Superior temporal gyrus (tissue), 1 donor: ENCODE data around the gene ARHGAP26.

Experiments
- DNase-seq: peaks from one replicate; pipeline ENCODE4 v3.0.0-alpha.2; 2016; ENCODE audit errors: extremely low spot score

ARHGAP26 gene

GRCh38 chr5:142811866-142812557 lies 41.8 kb downstream of the ARHGAP26 start:
- DNase-seq, result no peak

GRCh38 chr5:142813220-142813619 lies 43.0 kb downstream of the ARHGAP26 start:
- DNase-seq, result no peak

DNA sequence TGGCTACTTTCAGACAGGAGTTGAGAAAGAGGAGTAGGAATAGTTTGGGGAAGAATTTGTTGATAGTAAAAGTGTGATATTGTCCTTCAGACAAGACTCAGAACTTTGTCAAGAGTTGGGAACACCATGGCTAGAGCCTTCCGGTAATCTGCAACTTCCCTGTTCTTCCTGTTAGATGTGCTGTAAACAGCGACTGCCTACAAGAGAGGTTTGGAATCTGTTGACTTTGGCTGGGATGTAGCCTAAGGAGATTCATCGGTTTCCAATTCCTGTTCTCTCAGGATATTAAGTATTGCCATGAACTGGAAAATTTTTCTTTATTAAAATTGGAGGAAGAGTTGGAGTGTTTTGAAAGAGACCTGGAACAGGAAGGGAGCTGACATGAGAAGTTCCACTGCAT lies 43.9 kb downstream of the ARHGAP26 start:
- DNase-seq, result no peak

DNA sequence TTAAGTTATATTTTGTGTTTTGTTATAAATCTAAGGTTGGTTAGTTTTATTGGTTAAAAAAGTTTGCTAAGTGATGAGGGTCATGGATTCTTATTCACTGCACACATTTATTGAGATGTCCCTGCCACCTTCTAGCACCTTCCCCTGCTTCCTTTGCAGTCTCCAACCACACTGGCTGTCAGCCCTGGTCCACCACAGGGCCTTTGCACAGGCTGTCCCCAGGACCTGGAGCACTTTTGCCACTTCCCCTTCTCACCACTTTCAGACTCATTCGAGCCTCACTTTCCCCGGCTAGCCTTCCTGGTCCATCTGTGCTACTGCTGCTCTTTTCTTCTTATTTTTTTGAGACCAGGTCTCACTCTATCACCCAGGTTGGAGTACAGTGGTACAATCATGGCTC lies 45.3 kb downstream of the ARHGAP26 start:
- DNase-seq, result no peak

- peak; percentile 75 for DNase-seq
Observed at GRCh38 chr5:142816531-142817430, 46.6 kb downstream of the ARHGAP26 start.

DNA sequence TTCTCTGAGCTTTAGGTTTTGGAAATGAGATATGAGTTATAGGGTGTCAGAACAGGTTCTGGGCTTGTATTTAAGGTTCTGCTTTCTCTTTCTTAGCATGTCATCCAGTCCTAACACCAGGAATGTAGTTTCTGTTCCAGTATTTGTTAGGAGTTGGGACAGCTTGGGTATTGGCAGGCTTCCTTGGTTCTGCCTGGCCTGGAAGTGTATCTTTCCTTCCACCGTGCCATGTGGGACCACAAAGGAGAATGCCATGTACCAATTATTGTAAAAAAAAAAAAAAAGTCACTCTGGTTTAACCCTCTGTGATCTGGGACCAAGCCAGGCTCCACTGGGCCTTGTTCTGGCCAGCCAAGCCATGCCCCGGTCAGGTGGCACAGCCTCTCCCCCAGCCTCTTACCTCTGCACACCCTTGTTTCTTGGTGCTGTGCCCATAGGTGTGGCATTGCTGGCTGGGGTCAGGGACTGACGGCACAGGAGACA lies 47.8 kb downstream of the ARHGAP26 start:
- DNase-seq, result no peak

- DNase-seq, result no peak
Observed at GRCh38 chr5:142819292-142819691, 49.1 kb downstream of the ARHGAP26 start.

DNA sequence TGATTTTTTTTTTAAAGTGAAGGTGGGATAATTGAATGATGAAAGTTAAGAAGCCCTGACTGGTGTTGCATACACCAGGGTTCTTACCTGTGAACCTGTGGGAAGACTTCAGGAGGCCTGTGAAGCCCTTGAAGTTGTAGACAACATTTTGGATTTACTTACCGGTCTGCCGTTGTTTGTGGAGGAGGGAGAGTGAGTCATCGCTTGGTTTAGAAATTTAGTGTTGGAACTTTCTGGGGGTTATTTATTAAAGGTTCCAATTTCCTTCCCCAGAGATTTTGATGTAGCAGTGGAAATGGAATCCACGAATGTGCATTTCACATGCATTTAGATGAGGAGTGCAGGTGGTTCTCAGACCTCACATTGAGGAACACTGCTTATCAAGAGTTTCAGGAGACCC lies 49.6 kb downstream of the ARHGAP26 start:
- no peak for DNase-seq

DNA sequence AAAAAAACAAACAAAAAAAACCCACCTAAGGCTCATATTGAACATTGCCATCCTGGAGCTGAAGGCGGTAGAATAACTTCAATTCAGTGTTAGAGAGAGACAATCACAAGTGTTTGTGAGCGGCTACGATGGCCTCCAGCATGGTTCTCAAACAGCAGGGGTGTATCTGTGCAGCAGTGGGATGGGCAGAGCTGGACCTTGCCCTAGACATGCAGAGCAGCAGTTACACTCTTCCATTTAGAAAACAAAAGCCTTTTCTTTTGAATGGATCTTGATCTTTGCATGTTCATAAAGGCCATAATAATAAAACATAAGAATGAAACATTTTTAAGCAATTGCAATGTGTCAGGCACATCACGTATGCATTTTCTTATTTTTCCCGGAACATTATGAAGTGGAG lies 50.3 kb downstream of the ARHGAP26 start:
- DNase-seq, result no peak

DNA sequence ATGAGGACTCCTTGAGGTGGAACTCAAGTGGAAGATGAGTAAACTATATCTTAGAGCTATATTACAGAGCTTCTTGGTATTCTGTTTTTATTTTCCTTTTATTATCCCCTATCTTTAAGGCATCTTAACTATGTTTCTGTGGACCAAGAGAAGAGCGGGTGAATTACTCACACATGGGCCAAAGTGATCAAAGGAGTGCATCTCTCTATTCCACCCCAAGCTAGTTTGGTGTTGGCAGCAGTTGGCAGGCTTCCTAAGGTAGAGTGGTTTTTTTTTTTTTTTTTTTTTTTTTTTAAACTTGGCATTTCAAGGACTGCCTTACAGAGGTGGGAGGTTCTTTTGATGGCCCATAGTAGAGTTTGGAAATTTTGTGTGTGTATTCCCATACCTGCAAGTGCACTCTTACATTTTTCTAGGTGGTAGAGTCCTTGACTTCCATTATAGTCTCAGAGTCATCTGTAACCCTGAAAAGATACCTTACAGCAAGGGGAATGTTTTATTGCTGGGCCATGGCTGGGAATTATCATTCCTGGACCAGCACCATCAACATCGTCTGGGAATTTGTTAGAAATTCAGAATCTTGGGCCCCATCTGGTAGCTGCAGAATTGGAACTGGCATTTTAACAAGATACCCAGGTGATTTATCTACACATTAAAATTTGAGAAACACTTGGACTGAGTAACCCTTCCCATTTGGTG lies 51.0 kb downstream of the ARHGAP26 start:
- DNase-seq, result no peak

DNA sequence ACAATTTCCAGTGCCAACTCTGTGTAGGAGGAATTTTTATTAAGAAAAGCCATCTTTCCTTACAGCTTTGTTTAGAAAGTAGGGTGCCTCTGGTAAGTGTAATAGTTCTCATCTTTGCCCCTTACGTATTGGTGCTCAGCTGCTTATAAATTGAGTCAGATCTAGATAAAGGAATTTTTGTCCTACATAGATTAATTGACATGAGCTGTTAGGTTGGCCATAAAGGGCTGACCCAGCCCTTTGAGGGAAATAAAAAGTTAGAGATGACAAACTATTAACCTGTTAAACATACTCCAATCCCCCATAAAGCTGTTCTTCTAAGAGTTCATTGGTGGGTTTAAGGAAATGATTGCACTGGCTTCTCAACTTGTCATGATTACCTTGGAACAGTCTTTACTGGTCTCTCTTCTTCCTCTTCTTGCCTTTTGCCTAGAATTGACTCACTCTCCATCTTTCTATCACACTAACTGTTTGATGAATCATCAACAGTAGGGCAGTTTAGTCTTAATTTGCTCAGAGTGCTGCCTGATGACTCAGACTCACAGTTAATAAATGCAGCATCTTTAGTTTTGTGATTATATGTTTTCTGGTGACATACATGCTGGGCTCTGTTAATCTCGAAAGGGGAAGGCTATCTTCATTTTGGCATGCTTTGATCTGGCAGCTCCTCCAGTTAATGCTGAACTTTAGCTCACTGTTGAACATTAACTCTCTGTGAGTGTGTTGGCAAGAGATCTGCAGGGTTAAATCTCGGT lies 51.7 kb downstream of the ARHGAP26 start:
- no peak for DNase-seq

DNA sequence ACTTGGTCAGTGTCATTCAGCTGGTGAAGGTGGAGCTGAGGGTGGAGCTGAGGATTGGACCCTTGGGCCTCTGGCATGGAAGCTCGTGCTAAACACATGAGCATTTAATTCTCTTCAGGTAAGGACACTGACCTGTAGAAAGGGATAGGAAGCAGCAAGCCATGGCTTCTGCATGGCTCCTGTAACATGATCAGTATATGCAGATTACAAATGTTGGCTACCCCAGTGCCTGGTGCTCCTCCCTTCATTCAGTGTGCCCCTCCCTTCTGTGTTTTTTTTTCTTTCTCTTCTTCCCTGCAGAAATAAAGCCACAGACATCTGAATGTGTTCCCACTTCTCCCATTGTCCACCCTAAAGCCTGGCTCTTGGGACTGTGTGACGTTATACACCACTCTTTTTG lies 52.9 kb downstream of the ARHGAP26 start:
- no peak for DNase-seq

GRCh38 chr5:142823806-142824205 lies 53.6 kb downstream of the ARHGAP26 start:
- DNase-seq, result no peak

- DNase-seq, result no peak
Observed at GRCh38 chr5:142824391-142824790, 54.2 kb downstream of the ARHGAP26 start.

DNA sequence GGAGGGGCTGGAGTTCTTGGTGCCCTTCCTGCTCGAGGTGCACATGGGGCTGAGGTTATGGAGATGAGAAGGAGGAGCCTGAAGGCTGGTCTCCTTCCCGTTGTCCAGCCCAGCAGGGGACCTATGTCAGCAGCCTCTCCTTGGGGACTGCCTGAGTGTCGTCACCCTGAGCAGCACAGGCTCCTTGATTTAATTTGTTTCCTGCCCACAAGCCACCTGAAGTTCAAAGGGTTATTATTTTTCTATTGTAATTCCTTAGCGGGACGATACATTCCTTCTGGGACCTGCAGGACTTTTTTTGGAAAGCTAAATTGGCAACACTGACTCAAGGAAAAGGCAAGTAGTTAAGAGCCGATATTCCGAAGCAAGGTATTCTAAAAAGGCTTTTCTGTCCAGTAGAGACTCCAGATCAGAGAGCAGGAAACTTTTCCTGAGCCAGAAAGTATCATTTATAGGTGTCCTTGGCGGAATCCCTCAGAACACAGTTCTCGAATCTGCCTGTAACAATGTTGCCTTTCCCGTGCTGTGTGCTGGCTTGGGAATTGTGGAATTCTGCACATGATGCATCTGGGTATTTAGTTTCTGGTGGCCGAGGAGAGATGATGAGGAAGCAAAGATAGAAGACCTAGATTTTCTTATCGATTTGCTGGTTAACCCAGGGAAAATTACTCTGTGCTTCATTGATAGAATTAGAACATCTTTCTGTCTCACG lies 55.4 kb downstream of the ARHGAP26 start:
- no peak for DNase-seq

DNA sequence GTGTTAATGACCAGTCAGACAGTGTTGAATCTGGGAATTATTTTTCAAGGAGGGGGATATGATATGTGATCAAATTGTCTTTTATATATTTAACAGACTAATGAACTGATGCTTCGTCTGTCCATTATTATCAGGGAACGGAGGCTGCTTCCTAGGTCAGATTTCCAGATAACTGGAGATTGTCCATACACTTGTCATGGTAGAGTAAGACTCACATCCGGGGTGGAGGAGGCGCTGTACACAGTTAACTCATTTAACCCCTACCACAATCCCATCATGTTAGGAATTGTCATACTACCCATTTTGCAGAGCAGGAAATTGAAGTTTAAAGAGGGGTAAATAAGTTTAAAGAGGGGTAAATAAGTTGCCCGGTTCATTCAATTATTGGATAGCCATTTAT lies 55.9 kb downstream of the ARHGAP26 start:
- no peak for DNase-seq

GRCh38 chr5:142826741-142827492 lies 56.7 kb downstream of the ARHGAP26 start:
- DNase-seq, result no peak

DNA sequence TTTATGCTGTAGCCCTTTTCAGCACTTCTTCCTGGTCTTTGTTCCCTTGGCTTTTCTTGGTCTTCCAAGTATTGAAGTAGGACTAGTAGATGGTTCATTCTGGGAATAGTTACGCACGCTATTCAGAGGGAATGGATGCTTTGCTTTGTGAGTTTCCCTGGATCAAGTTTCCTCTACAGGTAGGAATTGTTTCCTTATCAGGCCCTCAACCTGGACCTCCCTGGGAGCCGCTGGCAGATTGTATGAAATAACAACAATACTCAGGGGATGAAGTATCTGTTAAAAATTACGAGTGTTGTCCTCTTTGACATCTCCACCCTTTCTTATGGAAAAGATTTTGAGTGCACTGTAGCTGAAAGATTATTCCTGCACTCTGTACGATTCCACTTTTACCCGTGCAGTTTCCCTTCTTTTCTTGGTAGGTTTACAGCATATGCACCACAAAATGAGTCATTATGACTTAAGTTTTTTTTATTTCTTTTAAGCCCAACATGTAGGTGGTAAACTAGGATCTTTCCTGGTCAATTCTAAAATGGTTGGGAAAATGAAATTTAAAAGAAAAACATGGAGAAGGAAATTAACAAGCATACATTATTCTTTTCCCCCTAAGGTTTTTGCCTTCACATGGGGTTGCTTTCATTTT lies 57.9 kb downstream of the ARHGAP26 start:
- DNase-seq, result no peak

- no peak for DNase-seq
Observed at GRCh38 chr5:142828797-142829535, 58.8 kb downstream of the ARHGAP26 start.
